NCI-H82 (cell line): ENCODE results near the gene BLMH.

Source experiments
- DNase-seq: peaks from one replicate; lab custom pipeline; 2025; lab: John Stamatoyannopoulos, UW

The BLMH gene

DNA sequence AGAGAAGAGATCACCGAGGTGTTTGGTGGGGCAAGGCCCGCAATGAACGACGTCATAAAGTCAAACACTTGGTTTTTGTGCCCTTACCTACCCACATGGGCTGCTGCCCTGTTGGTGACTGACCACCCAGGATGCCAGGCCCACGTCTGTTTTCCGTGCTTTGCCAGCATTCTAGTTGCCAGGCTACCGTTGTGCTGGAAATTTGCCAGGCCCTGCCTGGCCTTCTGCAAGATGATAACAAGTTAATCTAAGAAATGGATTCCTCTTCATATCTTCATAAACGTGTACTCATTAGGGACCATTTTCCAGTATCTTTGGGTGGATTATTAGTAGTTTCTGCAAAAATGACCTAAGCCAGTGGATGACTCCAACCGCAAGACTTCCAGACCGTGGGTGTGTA, 91.6 kb downstream of the BLMH start:
- DNase-seq: no peak

DNA sequence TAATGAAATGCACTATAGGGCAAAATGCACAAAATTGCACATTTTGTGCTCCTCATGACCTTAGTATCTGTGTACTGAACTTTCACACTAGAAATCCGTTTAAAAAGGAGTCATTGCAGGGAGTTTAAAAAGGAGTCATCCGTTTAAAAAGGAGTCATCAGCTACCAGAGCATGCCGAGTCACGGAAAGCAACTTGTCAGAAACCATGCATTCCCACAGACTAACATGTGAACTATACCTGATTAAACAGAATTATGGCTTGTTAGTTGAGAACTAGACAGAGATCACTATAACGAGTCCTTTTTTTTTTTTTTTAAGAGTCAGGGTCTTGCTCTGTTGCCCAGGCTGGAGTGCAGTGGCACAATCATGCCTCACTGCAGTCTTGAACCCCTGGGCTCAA, 92.1 kb downstream of the BLMH start:
- no peak for DNase-seq
